SK-N-MC (cell line): ENCODE data around the gene ADAM15.

Experiments
- EZH2 ChIP-seq: fragments of 200-600 bp; sonication (generic); IDR thresholded peaks from one replicate; pipeline ENCODE4 v1.6.1; 2017; ENCODE audit warnings: antibody characterized with exemption
- POLR2AphosphoS5 ChIP-seq: IDR thresholded peaks from 2 replicates; pipeline ENCODE4 v1.6.1; 2012; ENCODE audit warnings: mild to moderate bottlenecking, low read depth, low read length, borderline replicate concordance

- TF ChIP-seq POLR2AphosphoS5 = no peak
- no peak for TF ChIP-seq EZH2
Observed at GRCh38 chr1:155017946-155018316, 33.2 kb upstream of the ADAM15 start.
